Thymus (tissue), 11 donors: Measurements from ENCODE around the gene TXN2. TPM values are rescaled to one million over a fixed set of nuclear protein-coding genes. Genes with fewer than 3 reads are reported as not detected.

Experiments
- DNase-seq, 9 donors: peaks; one replicate each; pipeline ENCODE4 v3.0.0-alpha.2; 2013; ENCODE audit warnings: low spot score in 9 of 9, low read depth in 6 of 9, missing footprints in 1 of 9
- H3K27ac ChIP-seq, 2 donors: one replicate each; pipeline ENCODE4 v1.5.1; 2013; ENCODE audit warnings: control low read depth in 1 of 2, low read depth in 1 of 2, low read length in 1 of 2, mild to moderate bottlenecking in 1 of 2, moderate library complexity in 1 of 2
- H3K27me3 ChIP-seq, 2 donors: one replicate each; pipeline ENCODE4 v1.5.1; 2013; ENCODE audit warnings: low read length in 1 of 2; ENCODE audit not compliant: control insufficient read depth in 2 of 2, insufficient read depth in 1 of 2
- H3K36me3 ChIP-seq, 2 donors: one replicate each; pipeline ENCODE4 v1.5.1; 2013; ENCODE audit warnings: low read length in 1 of 2, mild to moderate bottlenecking in 1 of 2, moderate library complexity in 1 of 2; ENCODE audit not compliant: control insufficient read depth in 2 of 2, insufficient read depth in 2 of 2
- H3K4me1 ChIP-seq, 2 donors: one replicate each; pipeline ENCODE4 v1.5.1; 2013; ENCODE audit warnings: low read length in 2 of 2; ENCODE audit not compliant: control insufficient read depth in 2 of 2, insufficient read depth in 2 of 2
- H3K4me3 ChIP-seq, 2 donors: one replicate each; pipeline ENCODE4 v1.5.1; 2013; ENCODE audit warnings: low read length in 2 of 2, control low read depth in 1 of 2, mild to moderate bottlenecking in 1 of 2
- H3K9me3 ChIP-seq, 2 donors: one replicate each; pipeline ENCODE4 v1.5.1; 2013; ENCODE audit warnings: low read length in 1 of 2, mild to moderate bottlenecking in 1 of 2; ENCODE audit not compliant: control insufficient read depth in 2 of 2, insufficient read depth in 1 of 2
- WGBS: extraction: QIAGEN DNeasy Blood & Tissue Kit; methylation state at CpG from one replicate; pipeline ENCODE4 v1.1.7; 2013; 5-methylcytosine and 5-hydroxymethylcytosine counted together
- polyA plus RNA-seq: library from polyadenylated mRNA; stranded (reverse); fragments of 200-250 nt; gene quantifications from one replicate; pipeline ENCODE4 v1.2.3, GENCODE V29; 2013
- total RNA-seq: library from RNA; stranded (reverse); fragments of 120-200 nt; gene quantifications from one replicate; pipeline ENCODE4 v1.2.4, GENCODE V29; 2013
- donor health status: healthy.

Gene TXN2
- total and polyA plus RNA-seq, 2 donors: 40.7 to 68.7 TPM

DNA sequence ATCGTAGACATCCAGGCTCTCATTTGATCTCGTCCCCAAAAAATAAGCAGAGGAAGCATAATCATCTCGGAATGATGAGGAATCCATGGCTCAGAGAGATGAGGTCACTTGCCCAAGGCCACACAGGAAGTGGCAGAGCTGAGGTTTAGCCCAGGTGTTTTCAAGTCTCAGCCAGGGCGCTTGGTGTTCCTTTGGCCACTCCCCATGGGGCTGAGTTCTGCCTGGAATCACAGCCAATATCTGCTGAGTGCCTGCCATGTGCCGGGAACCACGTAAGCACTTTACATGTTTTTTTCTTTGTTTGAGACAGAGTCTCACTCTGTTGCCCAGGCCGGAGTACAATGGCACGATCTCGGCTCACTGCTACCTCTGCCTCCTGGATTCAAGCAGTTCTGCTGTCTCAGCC is 64.2 kb downstream of the TXN2 start:
- H3K4me3 ChIP-seq: no peak overlapping the region
- WGBS: 89% methylated on average over 9 of the region's 9 CpGs
- no peak for DNase-seq
- H3K9me3 ChIP-seq: peaks cover 0 to 3% of the 10 kb centered on the region in 2 donors
- H3K27ac ChIP-seq: no peak overlapping the region
- no peaks in the 10 kb centered on the region for H3K36me3 ChIP-seq
- no peaks in the 10 kb centered on the region for H3K27me3 ChIP-seq
- H3K4me1 ChIP-seq: peaks cover 5 to 32% of the 10 kb centered on the region in 2 donors

Other genes with a start within 250 kb of the TXN2 start
- 25.3 TPM for gene APOL2, start 242.1 kb downstream of the TXN2 start, total RNA-seq
- 56.1 TPM for gene APOL2, start 242.1 kb downstream of the TXN2 start, polyA plus RNA-seq
- 14.2 TPM for gene APOL1, start 228.5 kb downstream of the TXN2 start, total RNA-seq
- 62.6 TPM for gene APOL1, start 228.5 kb downstream of the TXN2 start, polyA plus RNA-seq
- gene MYH9, start 93.7 kb downstream of the TXN2 start, total RNA-seq: 123 TPM
- 155 TPM for gene MYH9, start 93.7 kb downstream of the TXN2 start, polyA plus RNA-seq
- 3.4 TPM for gene FOXRED2, start 25.4 kb upstream of the TXN2 start, total RNA-seq
- gene FOXRED2, start 25.4 kb upstream of the TXN2 start, polyA plus RNA-seq: 2.5 TPM
- 267 TPM for gene EIF3D, start 47.5 kb upstream of the TXN2 start, total RNA-seq
- 185 TPM for gene EIF3D, start 47.5 kb upstream of the TXN2 start, polyA plus RNA-seq
- gene CACNG2, start 222.1 kb upstream of the TXN2 start, total RNA-seq: 0.14 TPM
- gene CACNG2, start 222.1 kb upstream of the TXN2 start, polyA plus RNA-seq: 0.02 TPM